ENCODE data around the gene STRN3.

The STRN3 gene

GRCh38 chr14:31024577-31025366, 1.4 kb downstream of the STRN3 start:
- DNase-seq (ENCODE audit: insufficient read length, low spot score) (no peak), FAIRE-seq (no peak)
- TF ChIP-seq POLR2AphosphoS5 (IDR thresholded peaks at IDR 0.05; ENCODE audit: low read depth, low read length) = no peak
- TF ChIP-seq PAX5 (IDR thresholded peaks at IDR 0.05; ENCODE audit: insufficient read depth, low read length, severe bottlenecking) = no peak
- TF ChIP-seq POU2F2 (IDR thresholded peaks at IDR 0.05; ENCODE audit: low read depth, low read length) = no peak
- TF ChIP-seq TAF1 (IDR thresholded peaks at IDR 0.05; ENCODE audit: low read depth, low read length) = no peak
- no peak for TF ChIP-seq POLR2A (IDR thresholded peaks at IDR 0.05; ENCODE audit: low read depth, low read length)
- no peak for TF ChIP-seq SPI1 (IDR thresholded peaks at IDR 0.05; ENCODE audit: low read depth, low read length)

DNA sequence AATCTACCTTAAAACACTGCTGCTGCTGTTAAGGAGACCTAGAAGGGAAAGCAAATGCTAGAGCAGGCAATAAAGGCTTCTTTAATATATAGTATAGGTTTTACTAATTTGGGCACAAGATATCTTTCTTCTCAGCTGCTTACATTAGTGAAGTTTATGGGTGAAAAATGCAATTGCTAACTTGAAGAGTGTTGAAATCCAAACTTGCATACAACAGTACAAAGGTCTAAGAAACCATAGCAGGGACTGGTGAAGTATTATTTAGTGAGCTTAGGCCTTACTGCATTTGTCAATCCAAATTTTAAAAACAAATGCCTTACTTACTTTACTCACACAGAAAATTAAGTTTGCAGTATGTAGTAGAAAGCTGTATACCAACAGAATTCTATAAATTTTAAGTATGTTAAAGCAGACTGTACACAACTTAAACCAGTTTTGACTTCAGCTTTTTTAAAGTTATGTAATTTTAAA, 2.1 kb downstream of the STRN3 start:
- no peak for FAIRE-seq
- TF ChIP-seq SPI1 (IDR thresholded peaks at IDR 0.05; ENCODE audit: low read depth, low read length) = no peak
- no peak for TF ChIP-seq POU2F2 (IDR thresholded peaks at IDR 0.05; ENCODE audit: low read depth, low read length)
- no peak for TF ChIP-seq PAX5 (IDR thresholded peaks at IDR 0.05; ENCODE audit: insufficient read depth, low read length, severe bottlenecking)
- no peak for TF ChIP-seq POLR2AphosphoS5 (IDR thresholded peaks at IDR 0.05; ENCODE audit: low read depth, low read length)
- no peak for TF ChIP-seq TAF1 (IDR thresholded peaks at IDR 0.05; ENCODE audit: low read depth, low read length)
- no peak for TF ChIP-seq POLR2A (IDR thresholded peaks at IDR 0.05; ENCODE audit: low read depth, low read length)

DNA sequence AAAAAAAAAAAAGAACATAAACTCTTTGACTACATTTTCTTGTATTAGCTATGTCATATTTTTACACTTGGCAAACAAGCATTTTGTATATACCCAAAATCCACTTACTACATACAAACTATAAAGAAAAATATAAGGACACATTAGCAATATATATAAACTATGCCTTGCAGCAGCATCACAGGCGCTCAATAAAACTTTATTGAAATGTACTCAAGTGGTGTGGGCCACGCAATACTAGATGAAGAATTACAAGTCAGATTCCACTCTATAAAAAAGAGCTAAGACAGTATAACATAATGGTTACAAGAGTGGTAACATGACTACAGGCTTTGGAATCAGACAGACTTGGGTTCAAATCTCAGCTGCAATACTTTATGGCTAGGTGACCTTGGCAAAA, 3.8 kb downstream of the STRN3 start:
- DNase-seq (ENCODE audit: insufficient read length, low spot score) = no peak
- TF ChIP-seq TAF1 (IDR thresholded peaks at IDR 0.05; ENCODE audit: low read depth, low read length) (no peak), POLR2AphosphoS5 (IDR thresholded peaks at IDR 0.05; ENCODE audit: low read depth, low read length) (no peak), PAX5 (IDR thresholded peaks at IDR 0.05; ENCODE audit: insufficient read depth, low read length, severe bottlenecking) (no peak), SPI1 (IDR thresholded peaks at IDR 0.05; ENCODE audit: low read depth, low read length) (no peak), POU2F2 (IDR thresholded peaks at IDR 0.05; ENCODE audit: low read depth, low read length) (no peak), POLR2A (IDR thresholded peaks at IDR 0.05; ENCODE audit: low read depth, low read length) (no peak)
- no peak for FAIRE-seq

More for the DNA sequence above, 2.1 kb downstream of the STRN3 start:
- no peak for DNase-seq (ENCODE audit: insufficient read length, low spot score)

- TF ChIP-seq PAX5 (IDR thresholded peaks at IDR 0.05; ENCODE audit: insufficient read depth, low read length, severe bottlenecking) (no peak), POLR2AphosphoS5 (IDR thresholded peaks at IDR 0.05; ENCODE audit: low read depth, low read length) (no peak), SPI1 (IDR thresholded peaks at IDR 0.05; ENCODE audit: low read depth, low read length) (no peak), TAF1 (IDR thresholded peaks at IDR 0.05; ENCODE audit: low read depth, low read length) (no peak), POLR2A (IDR thresholded peaks at IDR 0.05; ENCODE audit: low read depth, low read length) (no peak), POU2F2 (IDR thresholded peaks at IDR 0.05; ENCODE audit: low read depth, low read length) (no peak)
- no peak for DNase-seq (ENCODE audit: insufficient read length, low spot score)
- FAIRE-seq = no peak
Observed at GRCh38 chr14:31021576-31021949, 4.6 kb downstream of the STRN3 start.

GRCh38 chr14:31020834-31021575, 5.2 kb downstream of the STRN3 start:
- no peak for FAIRE-seq
- DNase-seq (ENCODE audit: insufficient read length, low spot score) = no peak
- TF ChIP-seq POLR2AphosphoS5 (IDR thresholded peaks at IDR 0.05; ENCODE audit: low read depth, low read length) = no peak
- TF ChIP-seq TAF1 (IDR thresholded peaks at IDR 0.05; ENCODE audit: low read depth, low read length) = no peak
- TF ChIP-seq PAX5 (IDR thresholded peaks at IDR 0.05; ENCODE audit: insufficient read depth, low read length, severe bottlenecking) = no peak
- TF ChIP-seq POU2F2 (IDR thresholded peaks at IDR 0.05; ENCODE audit: low read depth, low read length) = no peak
- TF ChIP-seq SPI1 (IDR thresholded peaks at IDR 0.05; ENCODE audit: low read depth, low read length) = no peak
- no peak for TF ChIP-seq POLR2A (IDR thresholded peaks at IDR 0.05; ENCODE audit: low read depth, low read length)

GRCh38 chr14:31018057-31018645, 8.0 kb downstream of the STRN3 start:
- no peak for FAIRE-seq
- DNase-seq (ENCODE audit: insufficient read length, low spot score) = no peak
- TF ChIP-seq POLR2AphosphoS5 (IDR thresholded peaks at IDR 0.05; ENCODE audit: low read depth, low read length) (no peak), SPI1 (IDR thresholded peaks at IDR 0.05; ENCODE audit: low read depth, low read length) (no peak), POU2F2 (IDR thresholded peaks at IDR 0.05; ENCODE audit: low read depth, low read length) (no peak), PAX5 (IDR thresholded peaks at IDR 0.05; ENCODE audit: insufficient read depth, low read length, severe bottlenecking) (no peak), TAF1 (IDR thresholded peaks at IDR 0.05; ENCODE audit: low read depth, low read length) (no peak), POLR2A (IDR thresholded peaks at IDR 0.05; ENCODE audit: low read depth, low read length) (no peak)

- FAIRE-seq (no peak), DNase-seq (ENCODE audit: insufficient read length, low spot score) (no peak)
- no peak for TF ChIP-seq POLR2A (IDR thresholded peaks at IDR 0.05; ENCODE audit: low read depth, low read length)
- no peak for TF ChIP-seq POLR2AphosphoS5 (IDR thresholded peaks at IDR 0.05; ENCODE audit: low read depth, low read length)
- no peak for TF ChIP-seq TAF1 (IDR thresholded peaks at IDR 0.05; ENCODE audit: low read depth, low read length)
- no peak for TF ChIP-seq POU2F2 (IDR thresholded peaks at IDR 0.05; ENCODE audit: low read depth, low read length)
- no peak for TF ChIP-seq PAX5 (IDR thresholded peaks at IDR 0.05; ENCODE audit: insufficient read depth, low read length, severe bottlenecking)
- no peak for TF ChIP-seq SPI1 (IDR thresholded peaks at IDR 0.05; ENCODE audit: low read depth, low read length)
Observed at GRCh38 chr14:31013841-31014240, 12.3 kb downstream of the STRN3 start.

- no peak for FAIRE-seq
- TF ChIP-seq SPI1 (IDR thresholded peaks at IDR 0.05; ENCODE audit: low read depth, low read length) = no peak
- TF ChIP-seq POLR2AphosphoS5 (IDR thresholded peaks at IDR 0.05; ENCODE audit: low read depth, low read length) = no peak
- no peak for TF ChIP-seq TAF1 (IDR thresholded peaks at IDR 0.05; ENCODE audit: low read depth, low read length)
- TF ChIP-seq PAX5 (IDR thresholded peaks at IDR 0.05; ENCODE audit: insufficient read depth, low read length, severe bottlenecking) = no peak
- TF ChIP-seq POU2F2 (IDR thresholded peaks at IDR 0.05; ENCODE audit: low read depth, low read length) = no peak
- TF ChIP-seq POLR2A (IDR thresholded peaks at IDR 0.05; ENCODE audit: low read depth, low read length) = no peak
- DNase-seq (ENCODE audit: insufficient read length, low spot score) = no peak
Observed at GRCh38 chr14:31010935-31011334, 15.2 kb downstream of the STRN3 start.

Measured in GM12891 (cell line).